Esophagus squamous epithelium (tissue), 5 donors: ENCODE results near the gene CIRBP. TPM values are rescaled to one million over a fixed set of nuclear protein-coding genes. Genes with fewer than 3 reads are reported as not detected.

Experiments used
- DNase-seq: peaks from one replicate; lab custom pipeline; 2025; lab: John Stamatoyannopoulos, UW
- H3K27ac ChIP-seq, 4 donors: fragments of 200-600 bp; sonication (generic); one replicate each; pipeline ENCODE4 v1.5.1; 2016 to 2019; ENCODE audit warnings: mild to moderate bottlenecking in 1 of 4
- H3K27me3 ChIP-seq, 4 donors: fragments of 200-600 bp; sonication (generic); 1 replicate in 3 of 4; 2 replicates in 1 of 4; pipeline versions ENCODE4 v1.5.1 to v1.6.0; 2017 to 2021; ENCODE audit warnings: antibody characterized with exemption in 1 of 4
- H3K36me3 ChIP-seq, 3 donors: fragments of 200-600 bp; sonication (generic); one replicate each; pipeline ENCODE4 v1.5.1; 2016 to 2019
- H3K4me1 ChIP-seq, 3 donors: fragments of 200-600 bp; sonication (generic); one replicate each; pipeline ENCODE4 v1.5.1; 2017 to 2019
- H3K4me3 ChIP-seq, 4 donors: fragments of 200-600 bp; sonication (generic); 1 replicate in 3 of 4; 2 replicates in 1 of 4; pipeline ENCODE4 v1.5.1; 2016 to 2019; ENCODE audit warnings: mild to moderate bottlenecking in 2 of 4, moderate library complexity in 1 of 4
- H3K9me3 ChIP-seq, 3 donors: fragments of 200-600 bp; sonication (generic); one replicate each; pipeline ENCODE4 v1.5.1; 2016 to 2019
- POLR2A ChIP-seq, 4 donors: fragments of 450-650 bp; IDR thresholded peaks; one replicate each; pipeline ENCODE4 v1.6.1; 2017; ENCODE audit warnings: antibody characterized with exemption in 4 of 4, mild to moderate bottlenecking in 4 of 4, moderate library complexity in 3 of 4
- WGBS, 2 donors: methylation state at CpG; one replicate each; pipeline ENCODE4 v1.1.5; 2018; 5-methylcytosine and 5-hydroxymethylcytosine counted together
- intact Hi-C: fragments of 100-400 bp; cut with DNase I; formaldehyde crosslinking; loops from one replicate; pipeline ENCODE4 v1.15.0; 2022
- total RNA-seq, 4 donors: library from RNA; depleted of rRNA; stranded (reverse); fragments of >200 nt; gene quantifications; one replicate each; pipeline ENCODE4 v1.1.0, GENCODE V29; 2016
- TF ChIP-seq, protein P1 (sequence below), 6 experiments: fragments of 450-650 bp in 4 of 6; fragments of 200-600 bp in 2 of 6; sonication (generic) in 2 of 6; IDR thresholded peaks; one replicate each; pipeline ENCODE4 v1.5.1; 2016 to 2019; ENCODE audit warnings: antibody characterized with exemption in 6 of 6, mild to moderate bottlenecking in 4 of 6, moderate library complexity in 4 of 6
- donor health status: DM: yes; HTN: yes; CAD: no.

CIRBP gene
- total RNA-seq, 4 donors from 2014 or later = 116 to 415 (median 238) TPM

DNA sequence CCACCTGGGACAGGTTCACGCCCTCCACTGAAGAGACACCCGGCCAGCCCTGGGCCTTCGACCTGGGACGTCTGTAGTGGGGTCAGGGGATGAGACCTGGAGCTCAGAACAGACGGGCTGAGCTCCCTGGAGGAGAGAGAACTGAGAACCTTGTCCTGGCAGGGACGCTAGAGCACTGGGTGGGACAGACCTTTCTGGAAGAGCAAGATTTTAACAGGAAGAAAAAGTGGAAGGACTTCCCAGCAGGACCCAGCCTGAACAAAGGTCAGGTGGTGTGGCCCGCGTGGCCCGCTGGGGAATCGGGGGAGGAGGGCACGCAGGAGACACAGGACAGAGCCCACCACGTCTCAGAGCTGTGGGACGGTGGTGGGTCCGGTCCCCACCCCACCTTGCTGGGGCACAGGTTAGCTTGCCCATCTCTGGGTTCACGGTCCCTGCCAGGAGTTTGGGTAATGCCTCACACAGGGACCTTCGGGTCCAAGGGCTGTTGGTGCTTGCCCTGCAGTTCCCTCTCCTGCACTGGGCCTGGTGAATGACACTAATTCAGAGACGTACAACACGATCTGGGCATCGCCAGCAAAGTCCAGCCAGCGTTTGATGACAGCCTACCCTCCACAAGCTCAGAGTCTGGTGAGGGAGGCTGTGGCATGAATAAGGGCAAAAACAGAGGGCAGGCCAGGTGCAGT lies 15.3 kb downstream of the CIRBP start:
- WGBS, 2 donors = 40 to 41% methylated on average over 12 to 14 of the region's 20 CpGs
- DNase-seq = no peak
- peaks cover 15 to 67% (median 22%) of the 10 kb centered on the region in 4 donors for H3K27me3 ChIP-seq
- peaks cover 0 to 4% (median under 1%) of the 10 kb centered on the region in 3 donors for H3K36me3 ChIP-seq
- no peak overlapping the region for H3K4me3 ChIP-seq
- H3K9me3 ChIP-seq = no peaks in the 10 kb centered on the region
- intact Hi-C loops = loop anchor here (10.0 kb wide), 1 partner anchor 170 kb away; the partner anchor contains the start of gene APC2
- H3K27ac ChIP-seq = peak overlapping the region; percentile 5 to 72 (median 62)
- H3K4me1 ChIP-seq = peaks cover 7 to 58% (median 22%) of the 10 kb centered on the region in 3 donors
- TF ChIP-seq, protein P1, sequence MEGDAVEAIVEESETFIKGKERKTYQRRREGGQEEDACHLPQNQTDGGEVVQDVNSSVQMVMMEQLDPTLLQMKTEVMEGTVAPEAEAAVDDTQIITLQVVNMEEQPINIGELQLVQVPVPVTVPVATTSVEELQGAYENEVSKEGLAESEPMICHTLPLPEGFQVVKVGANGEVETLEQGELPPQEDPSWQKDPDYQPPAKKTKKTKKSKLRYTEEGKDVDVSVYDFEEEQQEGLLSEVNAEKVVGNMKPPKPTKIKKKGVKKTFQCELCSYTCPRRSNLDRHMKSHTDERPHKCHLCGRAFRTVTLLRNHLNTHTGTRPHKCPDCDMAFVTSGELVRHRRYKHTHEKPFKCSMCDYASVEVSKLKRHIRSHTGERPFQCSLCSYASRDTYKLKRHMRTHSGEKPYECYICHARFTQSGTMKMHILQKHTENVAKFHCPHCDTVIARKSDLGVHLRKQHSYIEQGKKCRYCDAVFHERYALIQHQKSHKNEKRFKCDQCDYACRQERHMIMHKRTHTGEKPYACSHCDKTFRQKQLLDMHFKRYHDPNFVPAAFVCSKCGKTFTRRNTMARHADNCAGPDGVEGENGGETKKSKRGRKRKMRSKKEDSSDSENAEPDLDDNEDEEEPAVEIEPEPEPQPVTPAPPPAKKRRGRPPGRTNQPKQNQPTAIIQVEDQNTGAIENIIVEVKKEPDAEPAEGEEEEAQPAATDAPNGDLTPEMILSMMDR (IDR thresholded peaks at IDR 0.05) = no peak
- TF ChIP-seq POLR2A (IDR thresholded peaks at IDR 0.05) = no peak

DNA sequence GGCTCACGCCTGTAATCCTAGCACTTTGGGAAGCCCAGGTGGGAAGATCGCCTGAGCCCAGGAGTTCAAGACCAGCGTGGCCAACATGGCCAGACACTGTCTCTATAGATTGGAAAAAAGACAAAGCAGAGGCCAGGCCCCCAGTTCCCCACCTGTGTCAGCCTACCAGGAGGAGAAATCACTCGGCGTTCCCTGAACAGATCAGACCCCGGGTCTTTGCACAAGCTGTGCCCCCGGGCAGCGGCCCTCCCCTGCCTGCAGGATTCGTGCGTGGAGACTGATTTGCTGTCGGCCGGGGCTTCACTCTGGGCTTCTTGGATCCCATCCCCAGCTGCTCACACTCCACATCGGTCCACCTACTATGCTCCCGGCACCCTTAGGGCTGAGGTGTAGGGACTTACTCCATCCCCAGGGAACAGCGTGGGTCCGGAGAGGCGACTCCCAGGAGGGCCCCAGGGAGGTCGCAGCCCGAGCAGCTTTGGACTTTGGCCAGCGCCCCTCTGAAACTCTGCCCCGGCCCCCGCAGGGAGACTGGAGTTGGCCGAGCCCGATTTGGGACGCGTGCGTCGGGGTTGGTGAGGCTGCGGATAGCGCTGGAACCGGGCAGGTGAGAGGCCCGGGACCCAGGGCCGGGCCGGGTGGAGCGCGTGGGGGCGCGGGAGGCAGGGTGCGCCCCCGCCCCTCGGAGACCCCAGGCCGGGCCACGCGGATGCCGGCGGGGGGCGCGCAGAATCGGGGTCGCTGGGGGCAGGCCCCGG lies 16.0 kb downstream of the CIRBP start:
- TF ChIP-seq POLR2A (IDR thresholded peaks at IDR 0.05) = no peak
- TF ChIP-seq, protein P1 (IDR thresholded peaks at IDR 0.05) = no peak
- Histone ChIP-seq H3K36me3 (no peaks in the 10 kb centered on the region), H3K4me3 (peak overlapping the region in 1 of 4 donors; percentile 57), H3K4me1 (peaks cover 7 to 51% (median 22%) of the 10 kb centered on the region in 3 donors), H3K9me3 (no peaks in the 10 kb centered on the region), H3K27me3 (peaks cover 15 to 74% (median 23%) of the 10 kb centered on the region in 4 donors), H3K27ac (peak overlapping the region; percentile 5 to 72 (median 62))
- WGBS, 2 donors = 67 to 100% methylated on average over 1 to 8 of the region's 51 CpGs
- intact Hi-C loops = loop anchor here (10.0 kb wide), 1 partner anchor 170 kb away; the partner anchor contains the start of gene APC2
- no peak for DNase-seq

DNA sequence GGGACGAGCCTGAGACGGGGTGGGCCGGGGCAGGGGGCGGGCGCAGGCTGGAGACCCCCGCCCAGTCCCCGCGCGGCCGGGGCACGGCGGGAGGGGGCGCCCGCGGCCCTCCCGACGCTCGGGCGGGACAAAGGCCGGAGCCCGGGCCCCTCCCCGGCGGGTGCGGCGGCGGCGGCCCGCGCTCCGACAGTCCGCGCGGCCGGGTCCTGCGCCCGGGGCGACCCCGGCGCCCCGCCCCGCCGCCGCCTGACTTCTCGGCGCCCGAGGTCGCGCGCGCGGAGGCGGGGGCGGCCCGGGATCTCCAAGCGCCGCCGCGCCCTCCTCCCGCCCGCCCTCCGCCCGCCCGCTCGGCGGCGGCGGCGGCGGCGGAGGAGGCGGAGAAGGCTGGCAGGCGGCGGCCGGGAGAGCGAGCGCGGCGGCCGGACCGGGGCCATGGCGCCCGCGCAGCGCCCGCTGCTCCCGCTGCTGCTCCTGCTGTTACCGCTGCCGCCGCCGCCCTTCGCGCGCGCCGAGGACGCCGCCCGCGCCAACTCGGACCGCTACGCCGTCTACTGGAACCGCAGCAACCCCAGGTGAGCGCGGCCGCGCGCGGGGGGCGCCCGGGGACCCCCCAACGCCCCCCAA lies 16.7 kb downstream of the CIRBP start, which contains the start of gene EFNA2:
EFNA2 (plus strand) TSS at position 137 of the 624 bp plus-strand sequence; CDS start at position 433, 296 bp downstream.
- Histone ChIP-seq H3K36me3 (no peaks in the 10 kb centered on the region), H3K4me3 (peak within 1 kb of the TSS in 2 of 4 donors; percentile 38 to 57), H3K27me3 (peaks cover 15 to 81% (median 24%) of the 10 kb centered on the region in 4 donors), H3K9me3 (no peaks in the 10 kb centered on the region), H3K4me1 (peaks cover 7 to 50% (median 22%) of the 10 kb centered on the region in 3 donors), H3K27ac (peak within 1 kb of the TSS; percentile 5 to 72 (median 62))
- no peak for DNase-seq
- no CpG with 5 or more reads among the region's 113 CpGs for WGBS, 2 donors
- no peak for TF ChIP-seq POLR2A (IDR thresholded peaks at IDR 0.05)
- TF ChIP-seq, protein P1 (IDR thresholded peaks at IDR 0.05) = no peak
- intact Hi-C loops = loop anchor here (10.0 kb wide), 1 partner anchor 169 kb away; the partner anchor contains the start of gene APC2

GRCh38 chr19:1286487-1287353 lies 17.6 kb downstream of the CIRBP start:
- no peaks in the 10 kb centered on the region for H3K36me3 ChIP-seq
- no peak for TF ChIP-seq POLR2A (IDR thresholded peaks at IDR 0.05)
- TF ChIP-seq, protein P1 (IDR thresholded peaks at IDR 0.05) = no peak
- intact Hi-C loops = loop anchor here (10.0 kb wide), 1 partner anchor 168 kb away; the partner anchor contains the start of gene APC2
- no peaks in the 10 kb centered on the region for H3K9me3 ChIP-seq
- H3K27ac ChIP-seq = no peak overlapping the region
- no peak for DNase-seq
- peaks cover 7 to 52% (median 22%) of the 10 kb centered on the region in 3 donors for H3K4me1 ChIP-seq
- peak overlapping the region in 2 of 4 donors; percentile 38 to 57 for H3K4me3 ChIP-seq
- peaks cover 15 to 90% (median 26%) of the 10 kb centered on the region in 4 donors for H3K27me3 ChIP-seq
- WGBS, 2 donors = 26% methylated on average over 8 of the region's 38 CpGs; no CpG with 5 or more reads in 1 of the 2 donors
